A549 (cell line): ENCODE data around the gene SRMS.

ENCODE experiments used
- CEBPB ChIP-seq, 2 experiments: fragments of >200 bp in 1 of 2; sonication (Bioruptor Twin) in 1 of 2; formaldehyde crosslinking in 1 of 2; IDR thresholded peaks; 2 replicates each; pipeline ENCODE4 v1.6.1; 2012 to 2016
- CTCF ChIP-seq: fragments of >200 bp; sonication (Bioruptor Twin); formaldehyde crosslinking; IDR thresholded peaks from 3 replicates; pipeline ENCODE4 v1.5.1; 2016
- EP300 ChIP-seq, 2 experiments: fragments of >200 bp; sonication (Bioruptor Twin); formaldehyde crosslinking; IDR thresholded peaks; 2 replicates in 1 of 2; 3 replicates in 1 of 2; pipeline ENCODE4 v1.6.1; 2016 to 2017
- HEYL ChIP-seq: fragments of 250-450 bp; sonication (Bioruptor Pico); IDR thresholded peaks from 2 replicates; pipeline ENCODE4 v1.8.0; 2021; ENCODE audit warnings: mild to moderate bottlenecking, moderate library complexity
- JUNB ChIP-seq: fragments of >200 bp; sonication (Bioruptor Twin); formaldehyde crosslinking; IDR thresholded peaks from 2 replicates; pipeline ENCODE4 v1.6.1; 2016
- POLR2A ChIP-seq: IDR thresholded peaks from 2 replicates; pipeline ENCODE4 v1.6.1; 2012; ENCODE audit warnings: mild to moderate bottlenecking, low read length
- RAD21 ChIP-seq, 2 experiments: fragments of >200 bp in 1 of 2; sonication (Bioruptor Twin) in 1 of 2; formaldehyde crosslinking in 1 of 2; IDR thresholded peaks in 1 of 2; conservative IDR thresholded peaks in 1 of 2; 2 replicates in 1 of 2; 3 replicates in 1 of 2; pipeline ENCODE4 v1.6.1; 2012 to 2018; ENCODE audit warnings: inconsistent platforms in 1 of 2
- SMC3 ChIP-seq: fragments of >200 bp; sonication (Bioruptor Twin); formaldehyde crosslinking; IDR thresholded peaks from 3 replicates; pipeline ENCODE4 v1.6.1; 2018; ENCODE audit warnings: inconsistent platforms
- TF ChIP-seq, protein P1 (sequence below): fragments of 200-600 bp; sonication (generic); IDR thresholded peaks from 2 replicates; pipeline ENCODE4 v1.6.1; 2016; ENCODE audit warnings: antibody characterized with exemption, mild to moderate bottlenecking, moderate library complexity

GRCh38 chr20:63534427-63534830 lies 13.1 kb downstream of the SRMS start:
- TF ChIP-seq CTCF (no peak), SMC3 (no peak), POLR2A (no peak), RAD21 (conservative IDR thresholded peaks at IDR 0.05 in 1 of 2, IDR thresholded peaks at IDR 0.05 in 1 of 2) (no peak), EP300 (IDR thresholded peaks at IDR 0.05) (no peak), JUNB (no peak), CEBPB (IDR thresholded peaks at IDR 0.05) (no peak), HEYL (CRISPR knock-in tag) (no peak)
- TF ChIP-seq, protein P1, sequence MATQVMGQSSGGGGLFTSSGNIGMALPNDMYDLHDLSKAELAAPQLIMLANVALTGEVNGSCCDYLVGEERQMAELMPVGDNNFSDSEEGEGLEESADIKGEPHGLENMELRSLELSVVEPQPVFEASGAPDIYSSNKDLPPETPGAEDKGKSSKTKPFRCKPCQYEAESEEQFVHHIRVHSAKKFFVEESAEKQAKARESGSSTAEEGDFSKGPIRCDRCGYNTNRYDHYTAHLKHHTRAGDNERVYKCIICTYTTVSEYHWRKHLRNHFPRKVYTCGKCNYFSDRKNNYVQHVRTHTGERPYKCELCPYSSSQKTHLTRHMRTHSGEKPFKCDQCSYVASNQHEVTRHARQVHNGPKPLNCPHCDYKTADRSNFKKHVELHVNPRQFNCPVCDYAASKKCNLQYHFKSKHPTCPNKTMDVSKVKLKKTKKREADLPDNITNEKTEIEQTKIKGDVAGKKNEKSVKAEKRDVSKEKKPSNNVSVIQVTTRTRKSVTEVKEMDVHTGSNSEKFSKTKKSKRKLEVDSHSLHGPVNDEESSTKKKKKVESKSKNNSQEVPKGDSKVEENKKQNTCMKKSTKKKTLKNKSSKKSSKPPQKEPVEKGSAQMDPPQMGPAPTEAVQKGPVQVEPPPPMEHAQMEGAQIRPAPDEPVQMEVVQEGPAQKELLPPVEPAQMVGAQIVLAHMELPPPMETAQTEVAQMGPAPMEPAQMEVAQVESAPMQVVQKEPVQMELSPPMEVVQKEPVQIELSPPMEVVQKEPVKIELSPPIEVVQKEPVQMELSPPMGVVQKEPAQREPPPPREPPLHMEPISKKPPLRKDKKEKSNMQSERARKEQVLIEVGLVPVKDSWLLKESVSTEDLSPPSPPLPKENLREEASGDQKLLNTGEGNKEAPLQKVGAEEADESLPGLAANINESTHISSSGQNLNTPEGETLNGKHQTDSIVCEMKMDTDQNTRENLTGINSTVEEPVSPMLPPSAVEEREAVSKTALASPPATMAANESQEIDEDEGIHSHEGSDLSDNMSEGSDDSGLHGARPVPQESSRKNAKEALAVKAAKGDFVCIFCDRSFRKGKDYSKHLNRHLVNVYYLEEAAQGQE, result no peak
